K562 (cell line): ENCODE measurements around the gene RPS6KA4. TPM values are rescaled to one million over a fixed set of nuclear protein-coding genes. Genes with fewer than 3 reads are reported as not detected.

ENCODE experiments used
- CHAMP1 ChIP-seq: fragments of 450-650 bp; IDR thresholded peaks from 2 replicates; pipeline ENCODE4 v1.6.1; 2016; ENCODE audit warnings: mild to moderate bottlenecking
- ELF2 ChIP-seq: fragments of 250-450 bp; sonication (Bioruptor Pico); IDR thresholded peaks from 2 replicates; pipeline ENCODE4 v1.5.0; 2021; ENCODE audit warnings: mild to moderate bottlenecking
- IRF1 ChIP-seq: sonication (generic); formaldehyde crosslinking; IDR thresholded peaks from 2 replicates; pipeline ENCODE4 v1.8.0; 2022; ENCODE audit warnings: missing genetic modification reagents, mild to moderate bottlenecking, borderline replicate concordance
- MAFK ChIP-seq: IDR thresholded peaks from 2 replicates; pipeline ENCODE4 v1.6.1; 2011; ENCODE audit warnings: low read length, improper control_type of control experiment
- NCOR1 ChIP-seq: fragments of 450-650 bp; IDR thresholded peaks from 2 replicates; pipeline ENCODE4 v1.6.1; 2016; ENCODE audit warnings: mild to moderate bottlenecking, moderate library complexity
- REST ChIP-seq, 2 experiments: fragments of 450-650 bp; formaldehyde crosslinking in 1 of 2; IDR thresholded peaks; 2 replicates each; pipeline versions ENCODE4 v1.4.0 to v1.6.1; 2014 to 2020; ENCODE audit warnings: mild to moderate bottlenecking in 2 of 2, borderline replicate concordance in 1 of 2, low read depth in 1 of 2
- YY1 ChIP-seq, 3 experiments: IDR thresholded peaks; 2 replicates each; pipeline ENCODE4 v1.6.1; 2011; ENCODE audit warnings: low read length in 2 of 3, mild to moderate bottlenecking in 2 of 3, moderate library complexity in 2 of 3, borderline replicate concordance in 1 of 3, control low read depth in 1 of 3, low read depth in 1 of 3; ENCODE audit not compliant: insufficient read depth in 3 of 3, insufficient replicate concordance in 2 of 3, control insufficient read depth in 1 of 3, insufficient read length in 1 of 3; ENCODE audit errors: extremely low read depth in 1 of 3
- ZBTB2 ChIP-seq: fragments of 450-650 bp; IDR thresholded peaks from 2 replicates; pipeline ENCODE4 v1.6.1; 2016; ENCODE audit warnings: antibody characterized with exemption
- ZNF778 ChIP-seq: fragments of 450-650 bp; formaldehyde crosslinking; IDR thresholded peaks from 2 replicates; pipeline ENCODE4 v1.4.0; 2020; ENCODE audit warnings: mild to moderate bottlenecking, moderate library complexity
- polyA plus RNA-seq, 8 experiments: library from polyadenylated mRNA; depleted of rRNA in 4 of 8; stranded (reverse) in 5 of 8; unstranded in 3 of 8; fragments of >200 nt; fragmentation: Nextera tagmentation in 2 of 8; fragmentation: Illumina TruSeq in 1 of 8; extraction: Ambion mirVana in 2 of 8; extraction: Trizol in 1 of 8; gene quantifications; 2 replicates each; pipeline versions ENCODE4 v1.2.1 to v1.2.3, GENCODE V29; 2011 to 2014; ENCODE audit warnings: inconsistent platforms in 1 of 8, missing spikeins in 1 of 8
- total RNA-seq, 7 experiments: library from RNA; depleted of rRNA in 6 of 7; stranded (reverse); fragments of >200 nt in 6 of 7; fragmentation: Illumina TruSeq in 2 of 7; extraction: Trizol in 2 of 7; gene quantifications; 2 replicates each; pipeline versions ENCODE4 v1.2.1 to v1.2.3, GENCODE V29; 2011 to 2021; ENCODE audit warnings: low replicate concordance in 1 of 7

Gene RPS6KA4
- total and polyA plus RNA-seq, 9 of the 15 experiments (the other 6 are each of a cell fraction or from before 2014, with no cell fraction given) = 0.15 to 23.8 (median 9.8) TPM

- peak; percentile 59; the same call in 1 of the 2 replicates for TF ChIP-seq REST (IDR thresholded peaks at IDR 0.05; ENCODE audit: borderline replicate concordance)
- TF ChIP-seq REST (CRISPR knock-in tag; IDR thresholded peaks at IDR 0.05; ENCODE audit: low read depth) = no peak
- peak; percentile 77 for TF ChIP-seq MAFK
- no peak for TF ChIP-seq ELF2 (CRISPR knock-in tag)
- TF ChIP-seq CHAMP1 = peak; percentile 85
- peak; percentile 69 for TF ChIP-seq ZBTB2
- peak; percentile 99 for TF ChIP-seq NCOR1
- no peak for TF ChIP-seq IRF1 (CRISPR knock-in tag)
- TF ChIP-seq YY1 (IDR thresholded peaks at IDR 0.05; ENCODE audit: borderline replicate concordance in 1 of 3, control insufficient read depth in 1 of 3, extremely low read depth in 1 of 3, insufficient read depth in 3 of 3, insufficient read length in 1 of 3, insufficient replicate concordance in 2 of 3, low read depth in 1 of 3, low read length in 2 of 3) = peak in 2 of 3 experiments; percentile 29 to 39
- no peak for TF ChIP-seq ZNF778 (CRISPR knock-in tag)
Observed at GRCh38 chr11:64334764-64335735, 23.9 kb upstream of the RPS6KA4 start (continued).
